ENCODE measurements around the gene CCDC13. TPM values are rescaled to one million over a fixed set of nuclear protein-coding genes. Genes with fewer than 3 reads are reported as not detected.

Gene CCDC13
- total RNA-seq, 1 experiment from 2014 or later = 0.82 TPM

- TF ChIP-seq, protein P1, sequence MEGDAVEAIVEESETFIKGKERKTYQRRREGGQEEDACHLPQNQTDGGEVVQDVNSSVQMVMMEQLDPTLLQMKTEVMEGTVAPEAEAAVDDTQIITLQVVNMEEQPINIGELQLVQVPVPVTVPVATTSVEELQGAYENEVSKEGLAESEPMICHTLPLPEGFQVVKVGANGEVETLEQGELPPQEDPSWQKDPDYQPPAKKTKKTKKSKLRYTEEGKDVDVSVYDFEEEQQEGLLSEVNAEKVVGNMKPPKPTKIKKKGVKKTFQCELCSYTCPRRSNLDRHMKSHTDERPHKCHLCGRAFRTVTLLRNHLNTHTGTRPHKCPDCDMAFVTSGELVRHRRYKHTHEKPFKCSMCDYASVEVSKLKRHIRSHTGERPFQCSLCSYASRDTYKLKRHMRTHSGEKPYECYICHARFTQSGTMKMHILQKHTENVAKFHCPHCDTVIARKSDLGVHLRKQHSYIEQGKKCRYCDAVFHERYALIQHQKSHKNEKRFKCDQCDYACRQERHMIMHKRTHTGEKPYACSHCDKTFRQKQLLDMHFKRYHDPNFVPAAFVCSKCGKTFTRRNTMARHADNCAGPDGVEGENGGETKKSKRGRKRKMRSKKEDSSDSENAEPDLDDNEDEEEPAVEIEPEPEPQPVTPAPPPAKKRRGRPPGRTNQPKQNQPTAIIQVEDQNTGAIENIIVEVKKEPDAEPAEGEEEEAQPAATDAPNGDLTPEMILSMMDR (IDR thresholded peaks at IDR 0.05; ENCODE audit: insufficient read depth in 1 of 2, low read depth in 1 of 2, low read length in 1 of 2, severe bottlenecking in 1 of 2, unreplicated experiment in 1 of 2) = no peak
- intact Hi-C loops (cut with micrococcal nuclease; ENCODE audit: unreplicated experiment) = no loop called here
- no peak overlapping the region for H3K27ac Mint-ChIP-seq (ENCODE audit: unreplicated experiment)
- DNase-seq = no peak
- Histone ChIP-seq H3K4me3 (ENCODE audit: low read depth, low read length) (no peak overlapping the region), H3K9me3 (no peaks in the 10 kb centered on the region), H3K4me1 (no peaks in the 10 kb centered on the region), H3K27me3 (replicated peaks; ENCODE audit: control insufficient read depth, insufficient read depth, low read length) (no peaks in the 10 kb centered on the region), H3K36me3 (ENCODE audit: control insufficient read depth, insufficient read depth, low read length) (no peaks in the 10 kb centered on the region)
- no peak overlapping the region for H3K4me3 Mint-ChIP-seq (ENCODE audit: unreplicated experiment)
- H3K4me1 Mint-ChIP-seq (ENCODE audit: low read depth, unreplicated experiment) = no peaks in the 10 kb centered on the region
- no TSS peak for BruUV-seq (replicated peaks)
- H3K9me3 Mint-ChIP-seq (ENCODE audit: unreplicated experiment) = no peaks in the 10 kb centered on the region
- ChIA-PET CTCF (no interaction called here), POLR2A (no interaction called here)
- no peaks in the 10 kb centered on the region for H3K27me3 Mint-ChIP-seq (ENCODE audit: insufficient read depth, unreplicated experiment)
- H3K36me3 Mint-ChIP-seq (ENCODE audit: insufficient read depth, unreplicated experiment) = no peaks in the 10 kb centered on the region
These were observed 36.5 kb downstream of the CCDC13 start for GRCh38 chr3:42736531-42736930.

DNA sequence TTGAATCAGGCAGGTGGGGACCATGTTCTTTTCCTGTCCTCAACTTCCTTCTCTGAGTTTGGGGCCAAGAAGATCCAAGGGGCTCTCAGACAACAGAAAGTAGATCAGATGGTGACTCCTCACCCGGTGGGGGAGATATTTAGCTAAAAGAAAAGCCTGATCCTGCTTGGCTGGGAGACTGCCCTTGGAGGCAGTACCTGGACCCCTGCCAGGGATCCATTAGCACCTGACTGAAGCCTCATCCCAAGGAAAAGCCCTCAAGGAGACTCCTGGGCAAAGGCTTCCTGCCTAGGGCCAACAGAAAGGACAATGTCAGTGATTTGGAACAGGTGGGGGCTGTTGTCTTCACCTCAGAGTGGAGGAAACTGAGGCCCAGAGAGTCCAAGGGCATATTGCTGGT, 37.0 kb downstream of the CCDC13 start:
- Histone ChIP-seq H3K27me3 (replicated peaks; ENCODE audit: control insufficient read depth, insufficient read depth, low read length) (no peaks in the 10 kb centered on the region), H3K4me1 (no peaks in the 10 kb centered on the region), H3K4me3 (ENCODE audit: low read depth, low read length) (no peak overlapping the region), H3K36me3 (ENCODE audit: control insufficient read depth, insufficient read depth, low read length) (no peaks in the 10 kb centered on the region), H3K9me3 (no peaks in the 10 kb centered on the region)
- Mint-ChIP-seq H3K27me3 (ENCODE audit: insufficient read depth, unreplicated experiment) (no peaks in the 10 kb centered on the region), H3K36me3 (ENCODE audit: insufficient read depth, unreplicated experiment) (no peaks in the 10 kb centered on the region), H3K27ac (ENCODE audit: unreplicated experiment) (no peak overlapping the region), H3K4me3 (ENCODE audit: unreplicated experiment) (no peak overlapping the region), H3K4me1 (ENCODE audit: low read depth, unreplicated experiment) (no peaks in the 10 kb centered on the region), H3K9me3 (ENCODE audit: unreplicated experiment) (no peaks in the 10 kb centered on the region)
- CTCF ChIA-PET = no interaction called here
- no peak for DNase-seq
- TF ChIP-seq, protein P1 (IDR thresholded peaks at IDR 0.05; ENCODE audit: insufficient read depth in 1 of 2, low read depth in 1 of 2, low read length in 1 of 2, severe bottlenecking in 1 of 2, unreplicated experiment in 1 of 2) = no peak
- intact Hi-C loops (cut with micrococcal nuclease; ENCODE audit: unreplicated experiment) = no loop called here
- POLR2A ChIA-PET = no interaction called here
- no TSS peak for BruUV-seq (replicated peaks)

- Mint-ChIP-seq H3K4me3 (ENCODE audit: unreplicated experiment) (no peak overlapping the region), H3K27ac (ENCODE audit: unreplicated experiment) (no peak overlapping the region), H3K27me3 (ENCODE audit: insufficient read depth, unreplicated experiment) (no peaks in the 10 kb centered on the region), H3K9me3 (ENCODE audit: unreplicated experiment) (no peaks in the 10 kb centered on the region), H3K4me1 (ENCODE audit: low read depth, unreplicated experiment) (no peaks in the 10 kb centered on the region), H3K36me3 (ENCODE audit: insufficient read depth, unreplicated experiment) (no peaks in the 10 kb centered on the region)
- no peak for DNase-seq
- ChIA-PET POLR2A (interaction anchor here (0.7 kb wide), 1 partner anchor 70 kb away, joined by 4 read pairs; no protein-coding TSS in a partner anchor), CTCF (interaction anchor here (0.7 kb wide), 1 partner anchor 104 kb away, joined by 3 read pairs; no protein-coding TSS in a partner anchor)
- TF ChIP-seq, protein P1 (IDR thresholded peaks at IDR 0.05; ENCODE audit: insufficient read depth in 1 of 2, low read depth in 1 of 2, low read length in 1 of 2, severe bottlenecking in 1 of 2, unreplicated experiment in 1 of 2) = no peak
- Histone ChIP-seq H3K36me3 (ENCODE audit: control insufficient read depth, insufficient read depth, low read length) (no peaks in the 10 kb centered on the region), H3K4me3 (ENCODE audit: low read depth, low read length) (no peak overlapping the region), H3K27me3 (replicated peaks; ENCODE audit: control insufficient read depth, insufficient read depth, low read length) (no peaks in the 10 kb centered on the region), H3K4me1 (no peaks in the 10 kb centered on the region), H3K9me3 (no peaks in the 10 kb centered on the region)
- intact Hi-C loops (cut with micrococcal nuclease; ENCODE audit: unreplicated experiment) = no loop called here
- no TSS peak for BruUV-seq (replicated peaks)
These were observed 37.4 kb downstream of the CCDC13 start for GRCh38 chr3:42735615-42736014.

All from Caco-2 (cell line).